Measurements from ENCODE around the gene NCL.

GRCh38 chr2:231455890-231456289 is 8.4 kb downstream of the NCL start:
- TF ChIP-seq, protein P1, sequence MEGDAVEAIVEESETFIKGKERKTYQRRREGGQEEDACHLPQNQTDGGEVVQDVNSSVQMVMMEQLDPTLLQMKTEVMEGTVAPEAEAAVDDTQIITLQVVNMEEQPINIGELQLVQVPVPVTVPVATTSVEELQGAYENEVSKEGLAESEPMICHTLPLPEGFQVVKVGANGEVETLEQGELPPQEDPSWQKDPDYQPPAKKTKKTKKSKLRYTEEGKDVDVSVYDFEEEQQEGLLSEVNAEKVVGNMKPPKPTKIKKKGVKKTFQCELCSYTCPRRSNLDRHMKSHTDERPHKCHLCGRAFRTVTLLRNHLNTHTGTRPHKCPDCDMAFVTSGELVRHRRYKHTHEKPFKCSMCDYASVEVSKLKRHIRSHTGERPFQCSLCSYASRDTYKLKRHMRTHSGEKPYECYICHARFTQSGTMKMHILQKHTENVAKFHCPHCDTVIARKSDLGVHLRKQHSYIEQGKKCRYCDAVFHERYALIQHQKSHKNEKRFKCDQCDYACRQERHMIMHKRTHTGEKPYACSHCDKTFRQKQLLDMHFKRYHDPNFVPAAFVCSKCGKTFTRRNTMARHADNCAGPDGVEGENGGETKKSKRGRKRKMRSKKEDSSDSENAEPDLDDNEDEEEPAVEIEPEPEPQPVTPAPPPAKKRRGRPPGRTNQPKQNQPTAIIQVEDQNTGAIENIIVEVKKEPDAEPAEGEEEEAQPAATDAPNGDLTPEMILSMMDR (IDR thresholded peaks at IDR 0.05), result no peak
- TF ChIP-seq POLR2A (IDR thresholded peaks at IDR 0.05), result no peak

Data from thyroid gland (tissue), 4 donors.